ENCODE measurements around the gene TP73. TPM values are rescaled to one million over a fixed set of nuclear protein-coding genes. Genes with fewer than 3 reads are reported as not detected.

Gene TP73
- total and polyA plus RNA-seq, 2 experiments from 2014 or later, result not detected

- in situ Hi-C loops (cut with MboI), result no loop called here
- H3K4me2 ChIP-seq (ENCODE audit: unreplicated experiment), result no peak overlapping the region
- WGBS, 2 experiments (ENCODE audit: low coverage in 1 of 2, low lambda C conversion rate in 2 of 2, missing lambda C conversion rate in 2 of 2), result 45 to 52% methylated on average over 13 to 19 of the region's 19 CpGs
- H3K9me2 ChIP-seq (ENCODE audit: insufficient read depth), result no peaks in the 10 kb centered on the region
- no peak overlapping the region for H2AFZ ChIP-seq
- peaks cover 41% of the 10 kb centered on the region for H3K27me3 ChIP-seq (replicated peaks; ENCODE audit: insufficient read depth)
- no peaks in the 10 kb centered on the region for H3K79me2 ChIP-seq (ENCODE audit: insufficient read depth)
- no peaks in the 10 kb centered on the region for H3K9me3 ChIP-seq (ENCODE audit: low read depth)
- no peaks in the 10 kb centered on the region for H3K4me1 ChIP-seq (ENCODE audit: insufficient read depth)
- H3K9ac ChIP-seq, result no peak overlapping the region
- no peaks in the 10 kb centered on the region for H3K36me3 ChIP-seq (ENCODE audit: low read depth)
- H3F3A ChIP-seq (ENCODE audit: insufficient read depth), result no peaks in the 10 kb centered on the region
- H3K27ac ChIP-seq, result no peak overlapping the region
- H3K4me3 ChIP-seq, result no peak overlapping the region
- TF ChIP-seq EZH2phosphoT487 (IDR thresholded peaks at IDR 0.05; ENCODE audit: insufficient read depth, low read depth) (no peak), EZH2 (IDR thresholded peaks at IDR 0.05; ENCODE audit: insufficient read depth, poor library complexity, severe bottlenecking) (no peak)
- H4K20me1 ChIP-seq (ENCODE audit: insufficient read depth), result no peaks in the 10 kb centered on the region
- no peak for DNase-seq
These were observed 53.1 kb downstream of the TP73 start for GRCh38 chr1:3705341-3705950.

- H3K4me3 ChIP-seq, result no peak overlapping the region
- in situ Hi-C loops (cut with MboI), result no loop called here
- no peak for DNase-seq
- peaks cover 41% of the 10 kb centered on the region for H3K27me3 ChIP-seq (replicated peaks; ENCODE audit: insufficient read depth)
- no peaks in the 10 kb centered on the region for H3K4me1 ChIP-seq (ENCODE audit: insufficient read depth)
- no peak overlapping the region for H3K27ac ChIP-seq
- H3K36me3 ChIP-seq (ENCODE audit: low read depth), result no peaks in the 10 kb centered on the region
- no peaks in the 10 kb centered on the region for H4K20me1 ChIP-seq (ENCODE audit: insufficient read depth)
- H3F3A ChIP-seq (ENCODE audit: insufficient read depth), result no peaks in the 10 kb centered on the region
- no peaks in the 10 kb centered on the region for H3K9me2 ChIP-seq (ENCODE audit: insufficient read depth)
- no peak overlapping the region for H2AFZ ChIP-seq
- TF ChIP-seq EZH2phosphoT487 (IDR thresholded peaks at IDR 0.05; ENCODE audit: insufficient read depth, low read depth) (no peak), EZH2 (IDR thresholded peaks at IDR 0.05; ENCODE audit: insufficient read depth, poor library complexity, severe bottlenecking) (no peak)
- H3K4me2 ChIP-seq (ENCODE audit: unreplicated experiment), result no peak overlapping the region
- no peaks in the 10 kb centered on the region for H3K79me2 ChIP-seq (ENCODE audit: insufficient read depth)
- H3K9ac ChIP-seq, result no peak overlapping the region
- H3K9me3 ChIP-seq (ENCODE audit: low read depth), result no peaks in the 10 kb centered on the region
- WGBS, 2 experiments (ENCODE audit: low coverage in 1 of 2, low lambda C conversion rate in 2 of 2, missing lambda C conversion rate in 2 of 2), result 41 to 54% methylated on average over 17 to 20 of the region's 26 CpGs
These were observed 54.5 kb downstream of the TP73 start for GRCh38 chr1:3706651-3707297.

GRCh38 chr1:3707298-3707938, 55.1 kb downstream of the TP73 start:
- WGBS, 2 experiments (ENCODE audit: low coverage in 1 of 2, low lambda C conversion rate in 2 of 2, missing lambda C conversion rate in 2 of 2), result 10 to 15% methylated on average over 22 to 35 of the region's 35 CpGs
- no peaks in the 10 kb centered on the region for H3K79me2 ChIP-seq (ENCODE audit: insufficient read depth)
- no peaks in the 10 kb centered on the region for H3K4me1 ChIP-seq (ENCODE audit: insufficient read depth)
- H3K9ac ChIP-seq, result no peak overlapping the region
- H3K36me3 ChIP-seq (ENCODE audit: low read depth), result no peaks in the 10 kb centered on the region
- H3K27me3 ChIP-seq (replicated peaks; ENCODE audit: insufficient read depth), result peaks cover 47% of the 10 kb centered on the region
- H3K4me3 ChIP-seq, result no peak overlapping the region
- H3F3A ChIP-seq (ENCODE audit: insufficient read depth), result no peaks in the 10 kb centered on the region
- DNase-seq, result peak; percentile 13
- no peaks in the 10 kb centered on the region for H4K20me1 ChIP-seq (ENCODE audit: insufficient read depth)
- no peak for TF ChIP-seq EZH2phosphoT487 (IDR thresholded peaks at IDR 0.05; ENCODE audit: insufficient read depth, low read depth)
- TF ChIP-seq EZH2 (IDR thresholded peaks at IDR 0.05; ENCODE audit: insufficient read depth, poor library complexity, severe bottlenecking), result no peak
- no peaks in the 10 kb centered on the region for H3K9me2 ChIP-seq (ENCODE audit: insufficient read depth)
- no peak overlapping the region for H3K4me2 ChIP-seq (ENCODE audit: unreplicated experiment)
- H2AFZ ChIP-seq, result no peak overlapping the region
- no peak overlapping the region for H3K27ac ChIP-seq
- no peaks in the 10 kb centered on the region for H3K9me3 ChIP-seq (ENCODE audit: low read depth)
- in situ Hi-C loops (cut with MboI), result no loop called here

GRCh38 chr1:3707939-3708328, 55.6 kb downstream of the TP73 start:
- H3K4me1 ChIP-seq (ENCODE audit: insufficient read depth), result no peaks in the 10 kb centered on the region
- no peak for DNase-seq
- 46% methylated on average over 11 of the region's 11 CpGs for WGBS, 2 experiments (ENCODE audit: low coverage in 1 of 2, low lambda C conversion rate in 2 of 2, missing lambda C conversion rate in 2 of 2)
- H3K27ac ChIP-seq, result no peak overlapping the region
- no peaks in the 10 kb centered on the region for H3F3A ChIP-seq (ENCODE audit: insufficient read depth)
- TF ChIP-seq EZH2 (IDR thresholded peaks at IDR 0.05; ENCODE audit: insufficient read depth, poor library complexity, severe bottlenecking), result no peak
- TF ChIP-seq EZH2phosphoT487 (IDR thresholded peaks at IDR 0.05; ENCODE audit: insufficient read depth, low read depth), result no peak
- peaks cover 49% of the 10 kb centered on the region for H3K27me3 ChIP-seq (replicated peaks; ENCODE audit: insufficient read depth)
- in situ Hi-C loops (cut with MboI), result no loop called here
- H2AFZ ChIP-seq, result no peak overlapping the region
- H3K9ac ChIP-seq, result no peak overlapping the region
- no peaks in the 10 kb centered on the region for H4K20me1 ChIP-seq (ENCODE audit: insufficient read depth)
- no peaks in the 10 kb centered on the region for H3K79me2 ChIP-seq (ENCODE audit: insufficient read depth)
- no peaks in the 10 kb centered on the region for H3K36me3 ChIP-seq (ENCODE audit: low read depth)
- H3K9me3 ChIP-seq (ENCODE audit: low read depth), result no peaks in the 10 kb centered on the region
- no peak overlapping the region for H3K4me3 ChIP-seq
- no peak overlapping the region for H3K4me2 ChIP-seq (ENCODE audit: unreplicated experiment)
- H3K9me2 ChIP-seq (ENCODE audit: insufficient read depth), result no peaks in the 10 kb centered on the region

Data from GM23248 (cell line).